Rectal smooth muscle tissue (tissue), 1 donor: Measurements from ENCODE around the gene SLFNL1.

Experiments
- H3K27ac ChIP-seq: one replicate; pipeline ENCODE4 v1.7.0; 2013; ENCODE audit warnings: low read depth, low read length, inconsistent platforms
- H3K27me3 ChIP-seq: one replicate; pipeline ENCODE4 v1.7.0; 2013; ENCODE audit warnings: low read length; ENCODE audit not compliant: control insufficient read depth, insufficient read depth
- H3K36me3 ChIP-seq: one replicate; pipeline ENCODE4 v1.7.0; 2013; ENCODE audit warnings: low read length; ENCODE audit not compliant: control insufficient read depth, insufficient read depth
- H3K4me1 ChIP-seq: one replicate; pipeline ENCODE4 v1.7.0; 2013; ENCODE audit warnings: low read length; ENCODE audit not compliant: control insufficient read depth, insufficient read depth
- H3K4me3 ChIP-seq: one replicate; pipeline ENCODE4 v1.7.0; 2013; ENCODE audit warnings: low read length
- H3K9ac ChIP-seq: one replicate; pipeline ENCODE4 v1.7.0; 2013; ENCODE audit warnings: low read length

Gene SLFNL1

DNA sequence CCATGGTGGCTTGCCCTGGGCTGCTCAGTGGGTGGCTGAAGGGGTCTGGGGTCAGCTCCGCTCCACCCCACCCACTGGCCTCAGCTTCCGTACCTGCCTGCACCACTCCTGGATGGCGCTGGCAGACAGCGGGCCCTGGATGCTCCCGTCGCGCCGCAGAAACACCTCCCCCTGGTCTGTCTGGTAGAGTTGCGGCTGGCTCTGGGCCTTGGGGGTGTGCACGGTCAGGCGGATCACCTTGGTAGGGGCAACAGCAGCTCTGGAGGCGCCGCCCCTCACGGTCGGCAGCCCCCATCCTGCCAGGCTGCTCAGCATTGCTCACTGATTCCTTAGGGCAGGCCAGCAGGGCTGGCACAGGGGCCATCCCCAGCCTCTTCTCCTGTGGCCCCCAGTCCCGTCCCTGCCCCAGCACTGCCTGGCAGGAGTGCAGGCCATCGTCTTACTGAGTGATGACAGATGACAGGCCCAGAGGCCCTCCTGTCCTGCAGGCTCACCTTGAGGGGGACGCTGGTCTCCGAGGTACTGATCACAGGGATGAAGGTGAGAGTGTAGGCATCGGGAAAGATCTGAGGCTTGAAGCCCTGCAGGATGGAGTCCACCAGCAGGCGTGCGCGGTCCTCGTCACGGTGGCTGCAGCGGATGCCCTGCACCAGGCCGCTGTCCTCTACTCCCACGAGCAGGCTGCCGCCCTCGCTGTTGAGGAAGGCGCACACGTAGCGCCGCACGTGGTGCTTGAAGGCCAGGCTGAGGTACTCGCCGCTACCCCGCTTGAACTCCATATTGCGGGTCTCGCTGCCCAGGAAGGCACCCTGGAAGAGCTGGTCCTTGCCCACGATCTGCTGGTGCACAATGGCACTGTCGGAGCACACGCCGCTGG is 4.1 kb downstream of the SLFNL1 start:
- peaks cover 7% of the 10 kb centered on the region for H3K36me3 ChIP-seq

GRCh38 chr1:41015897-41016470 is 5.5 kb downstream of the SLFNL1 start:
- no peak overlapping the region for H3K27ac ChIP-seq
- H3K4me3 ChIP-seq = no peak overlapping the region
- no peak overlapping the region for H3K9ac ChIP-seq
- H3K27me3 ChIP-seq = no peaks in the 10 kb centered on the region
- H3K36me3 ChIP-seq = peaks cover 11% of the 10 kb centered on the region
- no peaks in the 10 kb centered on the region for H3K4me1 ChIP-seq

More for the DNA sequence above, 4.1 kb downstream of the SLFNL1 start:
- Histone ChIP-seq H3K4me3 (no peak overlapping the region), H3K27ac (no peak overlapping the region), H3K27me3 (no peaks in the 10 kb centered on the region), H3K4me1 (no peaks in the 10 kb centered on the region), H3K9ac (no peak overlapping the region)

GRCh38 chr1:41015281-41015896 is 6.1 kb downstream of the SLFNL1 start:
- no peak overlapping the region for H3K9ac ChIP-seq
- no peak overlapping the region for H3K4me3 ChIP-seq
- no peaks in the 10 kb centered on the region for H3K27me3 ChIP-seq
- no peaks in the 10 kb centered on the region for H3K4me1 ChIP-seq
- H3K27ac ChIP-seq = no peak overlapping the region
- peaks cover 17% of the 10 kb centered on the region for H3K36me3 ChIP-seq

- Histone ChIP-seq H3K4me3 (no peak overlapping the region), H3K27ac (no peak overlapping the region), H3K9ac (no peak overlapping the region), H3K4me1 (no peaks in the 10 kb centered on the region), H3K27me3 (no peaks in the 10 kb centered on the region), H3K36me3 (peaks cover 17% of the 10 kb centered on the region)
Measured at GRCh38 chr1:41014871-41015270, 6.7 kb downstream of the SLFNL1 start.

DNA sequence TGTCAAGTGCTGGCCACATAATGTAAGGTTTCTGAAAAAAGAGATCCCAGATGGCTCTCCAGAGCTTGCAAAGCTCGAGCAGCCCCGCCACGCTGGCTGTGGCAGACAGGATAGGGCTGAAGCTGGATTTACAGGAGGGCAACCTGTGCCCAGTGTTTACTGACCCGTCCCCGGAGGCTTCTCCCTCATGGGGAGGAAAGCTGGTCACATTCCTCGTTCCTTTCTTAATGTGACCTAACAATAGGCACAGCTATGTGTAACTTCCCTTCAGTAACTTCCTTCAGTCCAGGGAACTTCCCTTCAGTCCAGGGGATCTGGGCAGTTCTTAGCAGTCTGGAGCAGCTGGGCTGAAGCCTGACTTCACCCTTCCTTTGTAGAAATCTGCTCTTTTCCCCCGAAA is 7.7 kb downstream of the SLFNL1 start:
- H3K4me1 ChIP-seq = no peaks in the 10 kb centered on the region
- no peak overlapping the region for H3K4me3 ChIP-seq
- no peak overlapping the region for H3K9ac ChIP-seq
- no peak overlapping the region for H3K27ac ChIP-seq
- H3K27me3 ChIP-seq = no peaks in the 10 kb centered on the region
- peaks cover 22% of the 10 kb centered on the region for H3K36me3 ChIP-seq

GRCh38 chr1:41013024-41013423 is 8.5 kb downstream of the SLFNL1 start:
- Histone ChIP-seq H3K4me1 (no peaks in the 10 kb centered on the region), H3K9ac (no peak overlapping the region), H3K27me3 (no peaks in the 10 kb centered on the region), H3K36me3 (peaks cover 22% of the 10 kb centered on the region), H3K4me3 (no peak overlapping the region), H3K27ac (no peak overlapping the region)

DNA sequence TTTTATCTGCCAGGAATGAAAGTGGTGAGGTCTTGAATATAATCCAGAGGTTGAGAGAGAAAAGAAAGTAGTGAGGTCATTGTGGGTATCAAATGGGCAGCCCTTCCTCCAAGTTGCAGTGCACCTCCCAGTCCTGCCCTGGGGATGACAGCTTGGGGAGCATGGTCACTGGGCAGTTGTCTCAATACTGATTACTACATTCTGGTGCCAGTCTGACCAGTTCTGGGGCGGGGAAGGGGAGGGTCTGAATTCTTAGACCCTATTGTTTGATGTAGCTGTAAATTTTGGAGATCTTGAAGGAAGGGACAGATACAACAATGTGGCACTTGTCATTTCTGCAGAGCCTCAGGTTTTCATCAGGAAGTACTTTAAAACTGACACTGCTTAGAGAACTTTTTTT is 11.2 kb downstream of the SLFNL1 start:
- no peaks in the 10 kb centered on the region for H3K27me3 ChIP-seq
- no peaks in the 10 kb centered on the region for H3K4me1 ChIP-seq
- no peak overlapping the region for H3K27ac ChIP-seq
- no peak overlapping the region for H3K4me3 ChIP-seq
- no peak overlapping the region for H3K9ac ChIP-seq
- H3K36me3 ChIP-seq = peaks cover 34% of the 10 kb centered on the region

DNA sequence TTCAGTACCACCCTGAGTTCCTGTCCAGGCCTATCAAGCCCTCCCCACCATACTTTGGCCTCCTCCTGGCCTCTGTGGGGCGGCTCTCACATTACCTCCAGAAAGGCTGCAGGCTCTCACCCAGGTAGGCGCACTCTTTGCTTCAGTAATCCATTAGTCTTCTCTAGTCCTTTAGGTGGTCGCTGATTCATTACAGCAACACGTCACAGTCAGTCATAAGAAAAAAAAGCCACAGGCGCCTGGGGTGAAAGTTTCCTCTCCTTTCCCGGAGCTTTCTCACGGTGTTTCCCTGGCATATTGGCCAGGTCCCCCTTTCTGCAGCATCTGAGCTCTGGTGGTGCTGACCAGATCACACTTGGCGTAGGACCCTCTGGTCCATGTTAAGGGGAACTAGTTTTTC is 12.1 kb downstream of the SLFNL1 start:
- Histone ChIP-seq H3K9ac (no peak overlapping the region), H3K27me3 (no peaks in the 10 kb centered on the region), H3K4me1 (no peaks in the 10 kb centered on the region), H3K36me3 (peaks cover 34% of the 10 kb centered on the region), H3K4me3 (no peak overlapping the region), H3K27ac (no peak overlapping the region)

- Histone ChIP-seq H3K36me3 (peaks cover 34% of the 10 kb centered on the region), H3K4me1 (peaks cover 15% of the 10 kb centered on the region), H3K4me3 (no peak overlapping the region), H3K27me3 (no peaks in the 10 kb centered on the region), H3K27ac (no peak overlapping the region), H3K9ac (no peak overlapping the region)
Measured at GRCh38 chr1:41006942-41007865, 14.3 kb downstream of the SLFNL1 start.

- no peak overlapping the region for H3K9ac ChIP-seq
- H3K4me3 ChIP-seq = no peak overlapping the region
- no peak overlapping the region for H3K27ac ChIP-seq
- H3K4me1 ChIP-seq = peaks cover 15% of the 10 kb centered on the region
- no peaks in the 10 kb centered on the region for H3K27me3 ChIP-seq
- peaks cover 29% of the 10 kb centered on the region for H3K36me3 ChIP-seq
Measured at GRCh38 chr1:41005876-41006275, 15.6 kb downstream of the SLFNL1 start.

GRCh38 chr1:41003640-41004220 is 17.8 kb downstream of the SLFNL1 start:
- peak overlapping the region; percentile 6 for H3K27ac ChIP-seq
- H3K9ac ChIP-seq = no peak overlapping the region
- peaks cover 15% of the 10 kb centered on the region for H3K4me1 ChIP-seq
- H3K4me3 ChIP-seq = no peak overlapping the region
- H3K36me3 ChIP-seq = peaks cover 19% of the 10 kb centered on the region
- H3K27me3 ChIP-seq = no peaks in the 10 kb centered on the region
